ENCODE results near the gene RAPGEF3.

Gene RAPGEF3, protein sequence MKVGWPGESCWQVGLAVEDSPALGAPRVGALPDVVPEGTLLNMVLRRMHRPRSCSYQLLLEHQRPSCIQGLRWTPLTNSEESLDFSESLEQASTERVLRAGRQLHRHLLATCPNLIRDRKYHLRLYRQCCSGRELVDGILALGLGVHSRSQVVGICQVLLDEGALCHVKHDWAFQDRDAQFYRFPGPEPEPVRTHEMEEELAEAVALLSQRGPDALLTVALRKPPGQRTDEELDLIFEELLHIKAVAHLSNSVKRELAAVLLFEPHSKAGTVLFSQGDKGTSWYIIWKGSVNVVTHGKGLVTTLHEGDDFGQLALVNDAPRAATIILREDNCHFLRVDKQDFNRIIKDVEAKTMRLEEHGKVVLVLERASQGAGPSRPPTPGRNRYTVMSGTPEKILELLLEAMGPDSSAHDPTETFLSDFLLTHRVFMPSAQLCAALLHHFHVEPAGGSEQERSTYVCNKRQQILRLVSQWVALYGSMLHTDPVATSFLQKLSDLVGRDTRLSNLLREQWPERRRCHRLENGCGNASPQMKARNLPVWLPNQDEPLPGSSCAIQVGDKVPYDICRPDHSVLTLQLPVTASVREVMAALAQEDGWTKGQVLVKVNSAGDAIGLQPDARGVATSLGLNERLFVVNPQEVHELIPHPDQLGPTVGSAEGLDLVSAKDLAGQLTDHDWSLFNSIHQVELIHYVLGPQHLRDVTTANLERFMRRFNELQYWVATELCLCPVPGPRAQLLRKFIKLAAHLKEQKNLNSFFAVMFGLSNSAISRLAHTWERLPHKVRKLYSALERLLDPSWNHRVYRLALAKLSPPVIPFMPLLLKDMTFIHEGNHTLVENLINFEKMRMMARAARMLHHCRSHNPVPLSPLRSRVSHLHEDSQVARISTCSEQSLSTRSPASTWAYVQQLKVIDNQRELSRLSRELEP

DNA sequence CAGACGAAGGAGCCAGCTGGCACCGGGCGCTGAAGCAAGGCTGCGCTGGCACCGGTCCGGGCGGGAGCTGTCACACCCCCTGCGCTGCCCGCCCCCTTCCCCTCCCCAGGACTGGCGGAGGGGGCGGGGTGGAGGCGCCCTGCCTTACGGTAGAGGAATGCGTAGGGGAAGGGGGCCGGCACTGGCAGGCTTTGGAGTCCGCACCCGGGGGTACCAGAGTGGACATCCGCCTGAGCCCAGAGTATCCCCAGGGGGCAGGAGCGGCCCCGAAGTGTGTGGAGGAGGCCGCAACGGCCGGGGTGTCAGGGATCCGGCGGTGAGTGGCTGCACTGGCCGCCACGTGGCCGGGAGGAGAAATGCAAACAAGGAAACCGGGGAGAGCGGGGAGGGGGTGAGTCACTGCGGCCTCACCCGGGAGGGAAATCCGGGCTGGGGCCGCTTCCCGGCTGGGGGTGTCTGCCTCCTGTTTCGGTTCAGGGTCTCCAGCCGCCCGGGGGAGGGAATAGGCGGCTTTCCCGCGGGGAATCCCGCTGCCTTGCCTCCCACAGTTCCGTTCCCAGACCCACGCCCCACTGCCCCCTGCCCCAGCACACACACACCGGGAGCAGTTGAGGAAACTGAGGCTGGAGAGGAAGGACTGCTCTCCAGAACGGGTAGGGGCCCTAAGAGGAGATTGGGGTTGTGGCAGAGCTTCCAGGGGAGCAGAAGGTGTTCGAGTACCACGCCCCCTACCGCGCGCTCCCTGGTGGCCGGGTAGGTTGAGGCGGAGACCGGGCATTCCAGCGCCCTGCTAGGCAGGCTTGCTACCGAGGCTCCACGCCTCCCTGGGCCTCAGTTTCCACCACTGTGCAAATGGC lies at the start of gene RAPGEF3:
Gene RAPGEF3 (minus strand): TSS at position 47 of the 857 bp plus-strand sequence. CDS start 324 bp downstream, outside the sequence.
- in situ Hi-C loops (cut with MboI; ENCODE audit: low sequenced_read_pairs): no loop called here

DNA sequence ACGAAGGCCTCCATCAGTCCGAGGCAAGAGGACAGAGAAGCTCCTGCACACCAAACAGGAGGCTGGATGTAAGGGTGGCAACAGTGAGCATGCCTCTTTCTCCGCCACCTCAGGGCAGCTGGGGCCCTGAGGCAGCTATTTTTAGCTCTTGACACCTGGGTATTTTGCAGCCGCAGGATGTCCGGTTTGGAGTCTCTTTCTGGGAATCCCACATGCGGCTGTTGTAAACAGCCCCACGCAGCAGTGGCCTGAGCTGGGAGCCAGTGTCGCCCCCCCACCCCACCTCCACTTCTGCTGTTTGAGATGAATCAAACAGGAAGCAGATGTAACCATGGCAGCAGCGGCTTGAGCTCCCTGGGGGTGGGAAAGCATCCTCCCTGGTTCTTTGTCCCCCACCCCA lies 49.4 kb upstream of the RAPGEF3 start:
- in situ Hi-C loops (cut with MboI; ENCODE audit: low sequenced_read_pairs): no loop called here

DNA sequence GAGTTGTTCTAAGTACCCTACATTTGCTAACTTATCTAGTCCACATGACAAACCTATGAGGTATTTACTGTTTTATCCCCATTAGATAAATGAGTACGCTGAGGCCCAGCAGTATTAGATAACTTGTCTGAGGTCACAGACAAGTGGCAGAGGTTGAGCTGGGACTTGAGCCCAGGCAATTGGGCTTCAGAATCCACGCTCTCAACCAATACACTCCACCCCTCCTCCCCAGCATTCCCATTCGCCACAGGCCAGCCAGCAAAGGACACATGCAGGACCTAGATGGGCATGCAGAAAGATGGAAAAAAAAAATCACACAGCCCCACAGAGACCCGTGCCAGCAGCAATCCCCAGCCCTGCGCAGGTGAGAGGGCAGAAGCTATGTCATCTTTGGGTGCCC lies 48.7 kb upstream of the RAPGEF3 start:
- in situ Hi-C loops (cut with MboI; ENCODE audit: low sequenced_read_pairs): no loop called here

DNA sequence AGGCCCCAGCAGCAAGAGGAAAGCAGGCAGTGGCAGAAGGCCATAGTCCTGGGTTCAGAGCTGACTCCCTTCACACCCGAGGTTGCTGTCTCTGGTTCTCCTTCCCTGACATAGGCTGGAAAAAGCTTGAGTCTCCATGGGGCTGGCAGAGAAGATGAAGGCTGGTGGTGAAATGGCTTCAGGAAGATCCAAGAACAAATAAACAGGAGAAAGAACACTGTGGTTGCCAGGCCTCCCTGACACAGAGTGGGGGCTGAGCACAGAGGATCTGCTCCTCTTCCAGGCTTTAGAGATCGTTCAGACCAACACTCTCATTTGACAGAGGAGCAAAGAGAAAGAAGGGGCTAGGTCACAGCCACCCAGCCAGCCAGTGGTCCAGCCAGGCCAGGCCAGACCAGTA lies 46.7 kb upstream of the RAPGEF3 start:
- in situ Hi-C loops (cut with MboI; ENCODE audit: low sequenced_read_pairs): no loop called here

DNA sequence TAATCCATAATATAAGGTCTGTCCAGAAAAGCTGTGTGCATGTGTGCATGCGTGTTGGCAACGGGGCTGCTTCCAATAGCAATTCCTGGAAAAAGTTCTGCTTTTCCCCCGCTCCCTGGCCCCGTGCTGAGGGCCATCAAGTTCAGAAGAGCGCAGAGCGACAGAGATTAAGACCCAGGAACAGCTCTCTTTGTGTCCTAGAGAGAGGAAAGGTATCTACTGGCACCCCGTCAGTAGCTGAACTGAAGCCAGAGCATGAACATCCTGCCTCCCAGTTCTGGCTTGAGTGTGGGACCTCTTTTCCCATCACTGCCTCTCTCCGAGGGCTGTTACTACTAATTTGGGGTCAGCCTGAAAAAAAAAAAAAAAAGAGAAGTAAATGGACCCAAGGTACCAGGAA lies 45.5 kb upstream of the RAPGEF3 start:
- in situ Hi-C loops (cut with MboI; ENCODE audit: low sequenced_read_pairs): no loop called here

DNA sequence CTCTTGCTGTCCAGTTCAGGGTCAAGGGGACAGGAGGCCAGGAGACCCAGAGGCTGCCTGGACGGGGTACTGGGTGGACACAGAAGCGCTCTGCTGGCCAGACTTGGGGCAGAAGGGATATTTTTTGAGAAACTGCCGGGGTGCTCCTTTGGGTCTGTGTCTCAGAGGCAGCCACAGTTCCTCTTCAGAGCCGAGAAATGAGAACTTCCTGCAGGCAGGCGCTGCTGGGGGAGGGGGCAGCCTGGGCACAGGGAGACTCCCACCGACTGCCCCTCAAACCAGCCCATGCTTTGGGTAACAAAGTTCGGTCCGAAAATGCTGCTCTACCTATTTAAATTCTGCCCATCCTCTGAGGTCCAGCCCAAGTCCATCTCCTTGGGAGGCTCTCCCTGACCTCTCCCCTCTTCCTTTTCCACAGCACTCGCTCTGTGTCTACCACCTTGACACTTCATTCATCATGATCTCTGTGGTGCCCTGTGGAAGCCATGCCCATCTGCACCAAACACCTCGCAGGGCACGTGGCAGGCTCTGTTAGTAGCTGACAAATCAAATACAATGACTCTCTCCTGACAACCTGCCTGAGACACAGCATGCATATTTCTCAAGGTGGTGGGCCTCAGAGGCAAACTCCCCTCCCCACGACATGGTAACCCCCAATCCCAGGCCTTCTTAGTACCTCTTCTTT lies 44.7 kb upstream of the RAPGEF3 start:
- in situ Hi-C loops (cut with MboI; ENCODE audit: low sequenced_read_pairs): no loop called here

DNA sequence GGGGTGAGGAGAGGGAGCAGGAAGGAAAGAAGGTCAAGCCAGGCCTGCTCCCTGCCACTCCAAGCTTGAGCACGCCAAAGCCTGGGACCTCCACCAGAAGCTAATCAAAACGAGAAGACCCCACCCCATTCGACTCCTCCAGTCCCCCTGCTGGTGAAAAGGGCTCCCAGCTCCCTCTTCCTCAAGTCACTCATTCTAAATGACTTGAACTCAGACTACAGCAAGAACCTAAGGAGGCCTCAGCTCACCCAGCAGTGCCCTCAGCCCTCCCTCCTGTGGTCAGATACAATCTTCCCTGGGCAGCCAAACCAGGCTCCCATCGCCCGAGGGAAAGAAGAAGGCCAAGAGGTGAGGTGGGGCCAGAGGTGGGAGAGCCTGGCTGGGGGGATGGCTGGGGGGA lies 43.6 kb upstream of the RAPGEF3 start:
- in situ Hi-C loops (cut with MboI; ENCODE audit: low sequenced_read_pairs): no loop called here

DNA sequence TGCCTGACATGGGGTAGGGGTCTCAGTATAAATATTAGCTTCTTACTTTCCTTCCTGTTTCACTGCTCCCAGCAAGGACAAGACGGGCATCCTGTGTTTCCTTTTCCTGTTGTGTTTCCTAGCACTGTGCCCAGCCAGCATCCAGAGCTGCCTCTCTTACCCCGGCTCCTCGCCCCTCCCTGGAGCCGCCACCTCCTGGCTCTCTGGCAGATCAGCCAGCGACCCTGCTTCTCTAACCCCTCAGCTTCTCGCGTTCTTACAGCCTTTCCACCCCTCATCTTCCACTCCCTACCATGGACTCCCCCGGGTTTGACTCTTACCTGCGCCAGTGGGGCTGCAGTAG lies 43.2 kb upstream of the RAPGEF3 start:
- in situ Hi-C loops (cut with MboI; ENCODE audit: low sequenced_read_pairs): no loop called here

DNA sequence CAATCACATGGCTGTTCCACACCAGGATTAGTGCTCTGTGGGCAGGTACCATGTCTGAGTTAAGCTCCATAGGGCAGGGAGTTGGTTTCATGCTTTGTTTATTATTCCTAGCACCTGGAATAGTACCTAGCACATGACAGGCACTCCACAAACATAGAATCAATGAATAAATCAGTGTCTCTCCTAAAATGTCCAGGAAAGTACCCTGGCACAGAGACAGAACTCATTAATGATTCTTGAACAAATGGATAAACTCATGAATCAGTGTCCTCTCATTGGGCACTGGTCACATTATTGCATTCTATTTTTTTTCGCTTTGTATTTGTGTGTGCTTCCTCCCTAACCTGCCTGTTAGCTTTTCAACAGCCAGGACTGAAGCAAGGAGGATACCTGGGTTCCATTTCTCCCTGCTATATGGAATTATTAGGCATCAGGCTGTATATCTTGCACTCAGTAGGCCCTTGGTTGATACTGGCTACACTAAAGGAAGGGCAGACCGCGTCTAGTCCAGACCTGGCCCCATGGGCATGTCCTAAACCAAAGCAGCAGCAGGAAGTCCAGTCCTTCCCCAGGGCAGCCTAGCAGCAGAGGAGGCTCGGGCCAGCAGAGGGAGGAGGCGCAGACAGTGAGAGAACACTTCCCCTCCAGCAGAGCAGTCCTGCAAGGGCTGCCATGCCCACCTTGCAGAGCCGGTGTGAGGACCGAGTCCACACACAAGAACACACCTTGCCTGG lies 42.7 kb upstream of the RAPGEF3 start:
- in situ Hi-C loops (cut with MboI; ENCODE audit: low sequenced_read_pairs): no loop called here

DNA sequence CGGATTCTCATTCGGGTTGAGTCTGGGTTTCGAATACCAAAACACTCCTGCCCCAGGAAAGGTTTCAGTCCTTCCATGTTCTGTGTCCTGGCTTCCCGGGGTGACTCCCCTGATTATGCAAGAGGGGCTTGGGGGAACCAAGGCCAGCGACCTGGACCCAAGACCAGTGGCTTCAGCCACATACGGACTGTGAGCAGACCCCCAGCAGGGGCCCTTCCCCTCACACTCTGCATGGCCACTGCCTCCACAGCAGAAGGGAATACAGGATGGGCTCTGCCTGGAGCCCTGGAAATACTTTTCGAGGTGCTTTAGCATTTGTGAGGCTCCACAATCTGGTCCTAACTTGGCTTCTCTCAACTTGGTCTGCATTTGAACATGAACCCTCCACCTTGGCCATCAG lies 41.9 kb upstream of the RAPGEF3 start:
- in situ Hi-C loops (cut with MboI; ENCODE audit: low sequenced_read_pairs): no loop called here

DNA sequence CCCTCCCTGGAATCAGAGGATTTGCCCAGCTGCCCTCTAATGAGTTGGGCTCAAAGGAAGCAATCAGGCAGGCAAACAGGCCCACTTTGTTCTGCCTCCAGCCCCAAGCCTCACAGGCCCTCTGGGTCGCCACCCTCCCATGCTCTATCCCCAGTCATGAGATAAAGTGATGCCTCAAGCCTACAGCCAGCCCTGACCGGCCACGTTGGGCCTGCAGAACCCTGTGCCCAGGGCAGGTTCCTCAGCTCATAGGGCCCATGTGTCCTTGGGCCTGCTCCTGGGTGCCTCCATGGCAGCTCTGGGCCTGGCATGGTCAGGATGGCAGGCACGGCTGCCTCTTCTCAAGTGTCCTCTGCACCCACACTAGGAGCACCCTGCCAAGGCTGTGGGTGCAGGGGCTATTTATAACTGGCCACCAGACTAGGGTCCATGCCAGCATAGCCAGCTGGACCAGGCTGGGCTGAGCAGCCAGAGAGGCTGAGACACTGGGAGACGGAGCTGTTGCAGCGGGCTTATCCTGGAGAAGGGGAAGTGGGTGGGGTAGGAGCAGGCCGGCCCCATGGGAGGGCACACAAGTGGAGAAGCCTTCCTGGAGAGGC lies 40.8 kb upstream of the RAPGEF3 start:
- in situ Hi-C loops (cut with MboI; ENCODE audit: low sequenced_read_pairs): no loop called here

DNA sequence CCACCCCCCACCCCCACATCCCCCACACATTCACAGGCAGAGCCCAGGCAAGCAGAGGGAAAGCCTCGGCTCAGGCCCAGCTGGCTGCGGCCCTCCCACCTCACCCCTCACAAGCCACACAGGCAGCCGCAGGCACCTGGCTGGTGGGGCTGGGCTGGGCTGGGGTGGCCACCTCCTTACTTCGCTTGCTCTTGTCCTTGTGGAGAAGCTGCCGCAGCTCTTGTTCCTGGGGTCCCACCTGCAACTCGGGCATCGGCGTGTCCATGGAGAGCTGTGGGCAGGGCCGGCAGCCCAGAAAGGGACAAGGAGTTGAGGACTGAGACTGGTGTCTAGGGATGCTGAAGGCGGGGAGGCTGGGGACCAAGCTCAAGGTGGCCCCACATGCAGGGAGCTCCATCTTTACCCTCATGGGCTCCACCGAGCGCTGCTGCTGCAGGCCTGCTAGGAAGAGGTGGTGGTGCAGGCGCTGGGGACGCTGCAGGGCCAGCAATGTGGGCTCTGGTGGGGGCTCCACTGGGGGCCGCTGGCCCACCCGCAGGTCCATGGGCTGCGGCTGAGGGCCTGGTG lies 39.8 kb upstream of the RAPGEF3 start:
- in situ Hi-C loops (cut with MboI; ENCODE audit: low sequenced_read_pairs): no loop called here

DNA sequence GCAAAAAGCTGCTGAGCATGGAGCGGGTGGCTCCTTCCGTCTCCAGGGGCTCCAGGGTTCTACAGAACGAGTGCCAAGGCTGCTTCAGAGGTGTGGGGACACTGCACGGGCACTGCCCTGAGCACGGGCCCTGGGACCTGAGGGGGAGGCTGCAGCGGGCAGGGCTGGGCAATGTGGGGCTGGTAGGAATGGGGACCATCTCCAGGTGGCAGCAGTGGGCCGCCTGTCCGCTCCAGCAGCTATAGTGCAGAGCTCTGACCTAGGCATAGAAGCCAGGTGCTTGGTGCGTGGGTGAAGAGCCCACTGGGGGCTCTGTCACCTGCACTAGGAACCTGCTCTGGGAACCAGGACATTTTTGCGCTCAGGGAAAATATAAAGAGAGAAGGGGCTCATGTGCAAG lies 38.8 kb upstream of the RAPGEF3 start:
- in situ Hi-C loops (cut with MboI; ENCODE audit: low sequenced_read_pairs): no loop called here

DNA sequence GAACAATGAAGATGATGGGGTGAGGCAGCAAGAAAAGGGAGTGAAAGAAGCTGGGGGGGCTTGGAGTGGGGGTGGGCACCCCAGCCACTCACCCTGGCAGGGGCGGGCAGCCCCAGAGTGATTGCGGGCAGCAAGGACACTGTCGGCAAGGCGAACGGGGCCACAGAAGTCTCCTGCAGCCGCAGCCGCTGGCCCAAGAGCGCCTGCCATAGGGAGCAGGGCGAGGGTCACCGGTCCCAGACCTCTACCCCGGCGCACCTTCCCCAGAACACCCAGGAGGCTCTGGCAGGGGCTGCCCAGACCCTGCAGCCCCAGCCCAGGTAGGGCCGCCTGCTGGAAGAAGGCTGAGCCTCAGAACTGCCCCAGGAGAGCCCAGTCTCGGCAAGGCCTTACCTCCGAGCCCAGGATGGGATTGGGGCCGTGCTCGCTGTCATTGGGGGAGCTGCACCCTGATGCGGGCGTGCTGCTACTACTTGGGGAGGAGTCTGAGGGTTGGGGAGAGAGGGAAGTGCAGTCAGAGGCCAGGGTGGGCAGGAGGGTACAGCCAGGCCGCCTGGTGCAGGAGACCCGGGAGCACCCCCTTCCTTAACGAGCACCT lies 37.2 kb upstream of the RAPGEF3 start:
- in situ Hi-C loops (cut with MboI; ENCODE audit: low sequenced_read_pairs): no loop called here

DNA sequence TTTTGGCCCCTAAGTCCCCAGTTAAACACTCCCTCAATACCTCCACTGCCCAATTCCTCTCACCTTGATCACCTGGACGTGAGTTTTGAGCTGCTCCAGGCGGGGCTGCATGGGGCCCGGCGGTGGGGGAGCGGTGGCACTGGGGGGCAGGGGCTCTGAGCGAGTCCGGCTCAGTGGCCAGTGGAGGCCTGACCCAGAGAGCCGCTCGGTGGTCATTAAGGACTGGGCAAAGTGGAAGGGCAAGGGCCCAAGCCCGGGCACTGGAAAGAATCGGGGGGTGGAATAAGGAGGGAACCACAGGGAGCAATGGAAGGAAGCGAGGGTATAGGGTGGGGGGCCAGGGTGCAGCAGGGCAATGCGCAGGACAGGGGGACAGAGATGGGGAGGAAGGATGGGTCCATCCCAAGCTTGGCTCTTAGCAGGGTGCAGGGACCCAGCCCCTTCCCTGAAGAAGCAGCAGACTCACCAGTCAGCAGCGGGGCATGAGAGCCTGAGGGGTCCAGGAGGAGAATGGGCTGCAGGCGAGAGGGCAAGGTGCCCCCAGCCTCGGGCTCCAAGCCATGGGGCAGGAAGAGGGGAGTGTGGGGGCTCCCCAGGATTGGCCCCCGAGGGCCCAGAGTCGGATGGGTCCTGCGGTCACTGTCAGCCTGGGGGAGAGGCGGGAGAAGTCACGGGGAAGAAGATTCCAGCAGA lies 36.6 kb upstream of the RAPGEF3 start:
- in situ Hi-C loops (cut with MboI; ENCODE audit: low sequenced_read_pairs): no loop called here

DNA sequence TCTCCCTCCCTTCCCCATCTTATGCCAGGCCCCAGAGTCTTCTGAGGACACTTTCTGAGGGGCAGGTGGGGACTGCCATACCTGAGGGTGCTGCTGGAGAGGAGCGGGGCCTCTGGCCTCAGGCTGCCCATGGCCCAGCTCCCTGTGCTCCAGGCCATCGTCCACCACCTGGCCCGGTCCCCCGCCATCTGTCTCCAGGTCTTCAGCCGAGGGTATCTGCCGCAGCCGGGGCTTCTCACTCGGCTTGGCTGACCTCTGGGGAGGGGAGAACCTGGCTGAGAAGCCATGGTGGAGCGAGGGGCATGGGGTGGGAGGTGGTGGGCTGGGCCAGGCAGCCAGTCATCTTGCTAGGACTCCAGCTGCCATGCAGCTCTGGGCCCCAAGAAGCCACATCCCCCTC lies 36.0 kb upstream of the RAPGEF3 start:
- in situ Hi-C loops (cut with MboI; ENCODE audit: low sequenced_read_pairs): no loop called here

DNA sequence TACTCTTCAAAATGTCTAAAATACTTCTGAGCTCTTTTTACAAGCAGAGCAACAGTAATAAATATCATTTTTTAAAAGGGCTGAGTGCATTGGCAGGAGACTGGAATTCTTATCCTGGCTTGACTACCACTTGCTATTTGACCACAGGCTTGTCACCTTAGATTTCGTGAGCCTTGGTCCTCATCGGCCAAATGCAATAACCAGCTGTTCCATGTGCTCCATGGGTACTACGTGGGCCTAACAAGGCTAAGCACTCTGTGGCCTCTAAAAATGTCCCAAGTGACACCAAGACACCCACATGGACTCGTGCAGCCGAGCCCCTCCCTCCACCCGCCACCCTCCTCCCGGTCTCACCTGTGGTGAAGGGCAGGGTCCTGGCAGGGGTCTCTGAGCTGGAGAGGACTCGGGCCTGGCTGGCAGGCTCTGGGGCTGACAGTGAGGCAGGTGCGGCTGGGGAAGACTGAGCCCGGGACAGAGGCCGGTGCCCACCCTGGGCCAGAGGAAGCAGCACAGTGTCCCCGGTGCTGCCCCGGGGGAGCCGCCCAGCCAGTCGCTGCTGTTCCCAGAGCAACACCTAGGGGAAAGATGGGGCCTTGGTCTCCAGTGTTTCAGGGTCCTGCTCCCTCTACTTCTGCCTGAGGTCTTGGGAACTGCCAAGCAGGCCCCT lies 34.5 kb upstream of the RAPGEF3 start:
- in situ Hi-C loops (cut with MboI; ENCODE audit: low sequenced_read_pairs): no loop called here

DNA sequence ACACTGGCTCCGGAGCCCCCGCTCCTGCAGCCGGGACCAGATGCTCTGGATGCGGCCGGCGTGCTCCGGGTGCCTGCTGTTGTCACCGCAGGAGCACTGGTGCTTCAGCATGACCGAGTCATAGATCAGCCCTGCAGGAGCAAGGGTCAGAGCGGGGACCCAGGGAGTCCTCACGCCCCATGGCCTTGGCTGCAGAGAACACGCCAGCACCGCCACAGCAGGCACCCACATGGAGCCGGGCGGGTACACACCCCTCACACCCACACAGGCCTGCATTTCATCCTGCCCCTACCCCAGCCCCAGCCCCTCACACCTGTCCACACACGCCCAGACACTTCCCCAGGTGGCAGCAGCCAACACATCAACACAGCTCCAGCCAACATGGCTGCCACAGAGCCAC lies 33.2 kb upstream of the RAPGEF3 start:
- in situ Hi-C loops (cut with MboI; ENCODE audit: low sequenced_read_pairs): no loop called here

Measured in hTERT RPE-1 (cell line).